ENCODE measurements around the gene POLR1A.

Gene POLR1A

DNA sequence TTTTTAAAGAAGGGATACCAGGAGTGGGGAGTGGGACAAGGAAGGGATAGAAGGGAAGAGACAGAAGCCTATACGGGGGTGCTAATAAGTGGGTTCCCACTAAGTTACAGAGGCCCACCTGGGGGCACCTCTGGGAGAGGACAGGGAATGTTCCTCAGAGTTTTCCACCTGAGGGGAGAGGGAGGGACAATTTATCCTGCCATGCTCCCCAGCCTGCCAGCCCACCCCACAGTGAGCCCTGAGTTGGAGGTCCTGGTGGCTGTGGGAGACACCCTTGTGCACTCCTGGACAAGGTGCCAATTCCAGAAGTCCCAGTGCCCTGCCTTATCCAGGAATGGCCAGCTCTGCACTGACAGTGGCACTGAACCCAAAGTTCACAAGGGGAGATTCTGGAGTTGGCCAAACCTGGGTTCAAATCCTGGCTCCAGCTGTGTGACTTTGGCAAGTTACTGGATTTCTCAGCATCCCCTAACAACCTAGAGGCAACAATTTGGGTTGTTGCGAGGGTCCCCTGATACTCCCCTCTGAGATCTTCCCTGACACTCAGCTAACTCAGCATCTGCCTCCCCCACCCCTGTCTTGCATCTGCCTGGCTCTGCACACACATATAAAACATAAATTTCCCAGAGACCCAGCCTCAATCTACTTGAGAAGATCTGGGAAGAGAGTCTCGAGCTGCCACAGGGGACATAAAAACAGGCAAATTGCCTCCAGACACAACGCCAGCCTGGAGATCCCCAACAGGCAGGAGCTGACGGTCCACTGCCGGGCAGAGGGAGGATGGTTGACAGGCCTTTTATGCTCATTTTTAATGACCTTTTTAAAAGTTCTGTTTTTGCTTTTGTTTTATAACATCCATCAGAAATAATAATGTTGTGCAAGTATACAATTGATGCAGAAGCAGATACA, 118.2 kb downstream of the POLR1A start:
- ChIA-PET POLR2A (no interaction called here), CTCF (no interaction called here)

More for the DNA sequence above, 118.2 kb downstream of the POLR1A start:
- Histone ChIP-seq H3K27ac (ENCODE audit: extremely low read depth, low read depth, low read length) (no peak overlapping the region), H3K4me3 (ENCODE audit: low read depth, low read length) (no peak overlapping the region), H3K36me3 (ENCODE audit: control insufficient read depth in 2 of 2, insufficient read depth in 1 of 2, low read length in 2 of 2) (no peaks in the 10 kb centered on the region), H3K9me3 (ENCODE audit: control insufficient read depth, insufficient read depth, low read depth, low read length) (no peaks in the 10 kb centered on the region), H3K4me1 (ENCODE audit: control insufficient read depth, insufficient read depth, low read length) (no peaks in the 10 kb centered on the region)
- TF ChIP-seq ZNF366 (tag by site-specific recombination; conservative IDR thresholded peaks at IDR 0.05) (no peak), ZXDB (tag by site-specific recombination; IDR thresholded peaks at IDR 0.05) (no peak), ZNF184 (tag by site-specific recombination; IDR thresholded peaks at IDR 0.05) (no peak), ZBTB17 (tag by site-specific recombination; IDR thresholded peaks at IDR 0.05) (no peak), PRDM1 (tag by site-specific recombination; IDR thresholded peaks at IDR 0.05) (no peak), ZNF48 (tag by site-specific recombination; IDR thresholded peaks at IDR 0.05) (no peak), ZFP69B (tag by site-specific recombination; IDR thresholded peaks at IDR 0.05) (no peak), ZNF404 (tag by site-specific recombination; IDR thresholded peaks at IDR 0.05) (no peak), ZNF146 (tag by site-specific recombination; IDR thresholded peaks at IDR 0.05) (no peak)
- TF ChIP-seq, protein P1, sequence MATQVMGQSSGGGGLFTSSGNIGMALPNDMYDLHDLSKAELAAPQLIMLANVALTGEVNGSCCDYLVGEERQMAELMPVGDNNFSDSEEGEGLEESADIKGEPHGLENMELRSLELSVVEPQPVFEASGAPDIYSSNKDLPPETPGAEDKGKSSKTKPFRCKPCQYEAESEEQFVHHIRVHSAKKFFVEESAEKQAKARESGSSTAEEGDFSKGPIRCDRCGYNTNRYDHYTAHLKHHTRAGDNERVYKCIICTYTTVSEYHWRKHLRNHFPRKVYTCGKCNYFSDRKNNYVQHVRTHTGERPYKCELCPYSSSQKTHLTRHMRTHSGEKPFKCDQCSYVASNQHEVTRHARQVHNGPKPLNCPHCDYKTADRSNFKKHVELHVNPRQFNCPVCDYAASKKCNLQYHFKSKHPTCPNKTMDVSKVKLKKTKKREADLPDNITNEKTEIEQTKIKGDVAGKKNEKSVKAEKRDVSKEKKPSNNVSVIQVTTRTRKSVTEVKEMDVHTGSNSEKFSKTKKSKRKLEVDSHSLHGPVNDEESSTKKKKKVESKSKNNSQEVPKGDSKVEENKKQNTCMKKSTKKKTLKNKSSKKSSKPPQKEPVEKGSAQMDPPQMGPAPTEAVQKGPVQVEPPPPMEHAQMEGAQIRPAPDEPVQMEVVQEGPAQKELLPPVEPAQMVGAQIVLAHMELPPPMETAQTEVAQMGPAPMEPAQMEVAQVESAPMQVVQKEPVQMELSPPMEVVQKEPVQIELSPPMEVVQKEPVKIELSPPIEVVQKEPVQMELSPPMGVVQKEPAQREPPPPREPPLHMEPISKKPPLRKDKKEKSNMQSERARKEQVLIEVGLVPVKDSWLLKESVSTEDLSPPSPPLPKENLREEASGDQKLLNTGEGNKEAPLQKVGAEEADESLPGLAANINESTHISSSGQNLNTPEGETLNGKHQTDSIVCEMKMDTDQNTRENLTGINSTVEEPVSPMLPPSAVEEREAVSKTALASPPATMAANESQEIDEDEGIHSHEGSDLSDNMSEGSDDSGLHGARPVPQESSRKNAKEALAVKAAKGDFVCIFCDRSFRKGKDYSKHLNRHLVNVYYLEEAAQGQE (tag by site-specific recombination; IDR thresholded peaks at IDR 0.05), result no peak
- TF ChIP-seq, protein P2, sequence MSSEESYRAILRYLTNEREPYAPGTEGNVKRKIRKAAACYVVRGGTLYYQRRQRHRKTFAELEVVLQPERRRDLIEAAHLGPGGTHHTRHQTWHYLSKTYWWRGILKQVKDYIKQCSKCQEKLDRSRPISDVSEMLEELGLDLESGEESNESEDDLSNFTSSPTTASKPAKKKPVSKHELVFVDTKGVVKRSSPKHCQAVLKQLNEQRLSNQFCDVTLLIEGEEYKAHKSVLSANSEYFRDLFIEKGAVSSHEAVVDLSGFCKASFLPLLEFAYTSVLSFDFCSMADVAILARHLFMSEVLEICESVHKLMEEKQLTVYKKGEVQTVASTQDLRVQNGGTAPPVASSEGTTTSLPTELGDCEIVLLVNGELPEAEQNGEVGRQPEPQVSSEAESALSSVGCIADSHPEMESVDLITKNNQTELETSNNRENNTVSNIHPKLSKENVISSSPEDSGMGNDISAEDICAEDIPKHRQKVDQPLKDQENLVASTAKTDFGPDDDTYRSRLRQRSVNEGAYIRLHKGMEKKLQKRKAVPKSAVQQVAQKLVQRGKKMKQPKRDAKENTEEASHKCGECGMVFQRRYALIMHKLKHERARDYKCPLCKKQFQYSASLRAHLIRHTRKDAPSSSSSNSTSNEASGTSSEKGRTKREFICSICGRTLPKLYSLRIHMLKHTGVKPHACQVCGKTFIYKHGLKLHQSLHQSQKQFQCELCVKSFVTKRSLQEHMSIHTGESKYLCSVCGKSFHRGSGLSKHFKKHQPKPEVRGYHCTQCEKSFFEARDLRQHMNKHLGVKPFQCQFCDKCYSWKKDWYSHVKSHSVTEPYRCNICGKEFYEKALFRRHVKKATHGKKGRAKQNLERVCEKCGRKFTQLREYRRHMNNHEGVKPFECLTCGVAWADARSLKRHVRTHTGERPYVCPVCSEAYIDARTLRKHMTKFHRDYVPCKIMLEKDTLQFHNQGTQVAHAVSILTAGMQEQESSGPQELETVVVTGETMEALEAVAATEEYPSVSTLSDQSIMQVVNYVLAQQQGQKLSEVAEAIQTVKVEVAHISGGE (tag by site-specific recombination; conservative IDR thresholded peaks at IDR 0.05; ENCODE audit: low read depth), result no peak
- TF ChIP-seq, protein P3, sequence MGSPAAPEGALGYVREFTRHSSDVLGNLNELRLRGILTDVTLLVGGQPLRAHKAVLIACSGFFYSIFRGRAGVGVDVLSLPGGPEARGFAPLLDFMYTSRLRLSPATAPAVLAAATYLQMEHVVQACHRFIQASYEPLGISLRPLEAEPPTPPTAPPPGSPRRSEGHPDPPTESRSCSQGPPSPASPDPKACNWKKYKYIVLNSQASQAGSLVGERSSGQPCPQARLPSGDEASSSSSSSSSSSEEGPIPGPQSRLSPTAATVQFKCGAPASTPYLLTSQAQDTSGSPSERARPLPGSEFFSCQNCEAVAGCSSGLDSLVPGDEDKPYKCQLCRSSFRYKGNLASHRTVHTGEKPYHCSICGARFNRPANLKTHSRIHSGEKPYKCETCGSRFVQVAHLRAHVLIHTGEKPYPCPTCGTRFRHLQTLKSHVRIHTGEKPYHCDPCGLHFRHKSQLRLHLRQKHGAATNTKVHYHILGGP (tag by site-specific recombination; IDR thresholded peaks at IDR 0.05), result no peak
- TF ChIP-seq, protein P4, sequence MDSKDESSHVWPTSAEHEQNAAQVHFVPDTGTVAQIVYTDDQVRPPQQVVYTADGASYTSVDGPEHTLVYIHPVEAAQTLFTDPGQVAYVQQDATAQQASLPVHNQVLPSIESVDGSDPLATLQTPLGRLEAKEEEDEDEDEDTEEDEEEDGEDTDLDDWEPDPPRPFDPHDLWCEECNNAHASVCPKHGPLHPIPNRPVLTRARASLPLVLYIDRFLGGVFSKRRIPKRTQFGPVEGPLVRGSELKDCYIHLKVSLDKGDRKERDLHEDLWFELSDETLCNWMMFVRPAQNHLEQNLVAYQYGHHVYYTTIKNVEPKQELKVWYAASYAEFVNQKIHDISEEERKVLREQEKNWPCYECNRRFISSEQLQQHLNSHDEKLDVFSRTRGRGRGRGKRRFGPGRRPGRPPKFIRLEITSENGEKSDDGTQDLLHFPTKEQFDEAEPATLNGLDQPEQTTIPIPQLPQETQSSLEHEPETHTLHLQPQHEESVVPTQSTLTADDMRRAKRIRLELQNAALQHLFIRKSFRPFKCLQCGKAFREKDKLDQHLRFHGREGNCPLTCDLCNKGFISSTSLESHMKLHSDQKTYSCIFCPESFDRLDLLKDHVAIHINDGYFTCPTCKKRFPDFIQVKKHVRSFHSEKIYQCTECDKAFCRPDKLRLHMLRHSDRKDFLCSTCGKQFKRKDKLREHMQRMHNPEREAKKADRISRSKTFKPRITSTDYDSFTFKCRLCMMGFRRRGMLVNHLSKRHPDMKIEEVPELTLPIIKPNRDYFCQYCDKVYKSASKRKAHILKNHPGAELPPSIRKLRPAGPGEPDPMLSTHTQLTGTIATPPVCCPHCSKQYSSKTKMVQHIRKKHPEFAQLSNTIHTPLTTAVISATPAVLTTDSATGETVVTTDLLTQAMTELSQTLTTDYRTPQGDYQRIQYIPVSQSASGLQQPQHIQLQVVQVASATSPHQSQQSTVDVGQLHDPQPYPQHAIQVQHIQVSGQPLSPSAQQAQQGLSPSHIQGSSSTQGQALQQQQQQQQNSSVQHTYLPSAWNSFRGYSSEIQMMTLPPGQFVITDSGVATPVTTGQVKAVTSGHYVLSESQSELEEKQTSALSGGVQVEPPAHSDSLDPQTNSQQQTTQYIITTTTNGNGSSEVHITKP (tag by site-specific recombination; IDR thresholded peaks at IDR 0.05), result no peak
